Thoracic aorta (tissue), 2 donors: Measurements from ENCODE around the gene STK32B. TPM values are rescaled to one million over a fixed set of nuclear protein-coding genes. Genes with fewer than 3 reads are reported as not detected.

Source experiments
- ATAC-seq: fragments of 150-250 bp; one replicate; pipeline ENCODE4 v1.8.0; 2017; ENCODE audit warnings: low read depth; ENCODE audit not compliant: insufficient number of reproducible peaks, low FRiP score
- DNase-seq: peaks from one replicate; pipeline ENCODE4 v3.0.0-alpha.2; 2020; ENCODE audit warnings: low spot score
- H3K27ac ChIP-seq, 2 donors: fragments of 200-600 bp; sonication (generic); 1 replicate in 1 of 2; 2 replicates in 1 of 2; pipeline ENCODE4 v1.5.1; 2016; ENCODE audit warnings: mild to moderate bottlenecking in 2 of 2, moderate library complexity in 2 of 2
- H3K27me3 ChIP-seq: fragments of 200-600 bp; sonication (generic); replicated peaks from 2 replicates; pipeline ENCODE4 v1.6.0; 2016; ENCODE audit warnings: mild to moderate bottlenecking; ENCODE audit not compliant: insufficient read depth
- H3K36me3 ChIP-seq: fragments of 200-600 bp; sonication (generic); one replicate; pipeline ENCODE4 v1.5.1; 2016
- H3K4me1 ChIP-seq, 2 donors: fragments of 200-600 bp; sonication (generic); 1 replicate in 1 of 2; 2 replicates in 1 of 2; pipeline versions ENCODE4 v1.5.1 to v1.6.0; 2016; ENCODE audit warnings: low read depth in 2 of 2, mild to moderate bottlenecking in 1 of 2; ENCODE audit not compliant: control insufficient read depth in 1 of 2
- H3K4me3 ChIP-seq: fragments of 200-600 bp; sonication (generic); 2 replicates; pipeline ENCODE4 v1.5.1; 2016; ENCODE audit warnings: mild to moderate bottlenecking
- H3K9me3 ChIP-seq: fragments of 200-600 bp; sonication (generic); 2 replicates; pipeline ENCODE4 v1.5.1; 2016
- CTCF ChIP-seq: fragments of 200-600 bp; sonication (generic); IDR thresholded peaks from one replicate; pipeline ENCODE4 v1.5.1; 2019; ENCODE audit warnings: antibody characterized with exemption
- total RNA-seq, 2 donors: library from RNA; depleted of rRNA; stranded (reverse); fragments of >200 nt; gene quantifications; one replicate each; pipeline versions ENCODE4 v1.1.0 to v1.2.3, GENCODE V29; 2016

Gene STK32B
- total RNA-seq, 2 donors from 2014 or later = 4.5 to 7.0 TPM

- Histone ChIP-seq H3K4me1 (peaks cover 19% of the 10 kb centered on the region in 2 donors), H3K4me3 (no peak overlapping the region), H3K27me3 (no peaks in the 10 kb centered on the region), H3K9me3 (no peaks in the 10 kb centered on the region), H3K36me3 (no peaks in the 10 kb centered on the region), H3K27ac (no peak overlapping the region)
- DNase-seq = no peak
- TF ChIP-seq CTCF = no peak
- ATAC-seq = no peak
Measured at GRCh38 chr4:5029447-5029846, 21.8 kb upstream of the STK32B start.

- no peak for TF ChIP-seq CTCF
- DNase-seq (no peak), ATAC-seq (no peak)
- peaks cover 21 to 26% of the 10 kb centered on the region in 2 donors for H3K4me1 ChIP-seq
- H3K27me3 ChIP-seq = no peaks in the 10 kb centered on the region
- no peak overlapping the region for H3K4me3 ChIP-seq
- no peaks in the 10 kb centered on the region for H3K9me3 ChIP-seq
- no peak overlapping the region for H3K27ac ChIP-seq
- no peaks in the 10 kb centered on the region for H3K36me3 ChIP-seq
Measured at GRCh38 chr4:5030221-5030620, 21.1 kb upstream of the STK32B start.

DNA sequence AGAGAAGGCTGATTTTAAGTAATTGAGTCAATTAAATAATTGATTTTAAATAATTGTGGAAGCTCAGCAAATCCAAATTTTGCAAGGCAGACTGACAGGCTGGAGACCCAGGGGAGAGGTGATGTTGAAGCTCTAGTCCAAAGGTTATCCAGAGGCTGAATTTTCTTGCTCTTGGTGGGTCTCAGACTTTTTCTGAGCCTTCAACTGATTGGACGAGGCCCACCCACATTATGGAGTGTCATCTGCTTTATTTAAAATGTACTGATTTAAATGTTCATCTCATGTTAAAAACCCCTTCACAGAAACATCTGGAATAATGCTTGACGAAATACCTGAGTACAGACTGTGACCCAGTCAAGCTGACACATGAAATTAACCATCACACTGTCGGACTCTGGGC lies 20.4 kb upstream of the STK32B start:
- Histone ChIP-seq H3K27ac (no peak overlapping the region), H3K36me3 (no peaks in the 10 kb centered on the region), H3K4me3 (no peak overlapping the region), H3K27me3 (no peaks in the 10 kb centered on the region), H3K4me1 (peaks cover 21 to 30% of the 10 kb centered on the region in 2 donors), H3K9me3 (no peaks in the 10 kb centered on the region)
- ATAC-seq (no peak), DNase-seq (no peak)
- TF ChIP-seq CTCF = no peak

- Histone ChIP-seq H3K27me3 (no peaks in the 10 kb centered on the region), H3K4me1 (peaks cover 26 to 41% of the 10 kb centered on the region in 2 donors), H3K27ac (peak overlapping the region; percentile 35 to 62), H3K4me3 (no peak overlapping the region), H3K36me3 (no peaks in the 10 kb centered on the region), H3K9me3 (no peaks in the 10 kb centered on the region)
- no peak for TF ChIP-seq CTCF
- DNase-seq (no peak), ATAC-seq (no peak)
Measured at GRCh38 chr4:5032813-5033212, 18.5 kb upstream of the STK32B start.

DNA sequence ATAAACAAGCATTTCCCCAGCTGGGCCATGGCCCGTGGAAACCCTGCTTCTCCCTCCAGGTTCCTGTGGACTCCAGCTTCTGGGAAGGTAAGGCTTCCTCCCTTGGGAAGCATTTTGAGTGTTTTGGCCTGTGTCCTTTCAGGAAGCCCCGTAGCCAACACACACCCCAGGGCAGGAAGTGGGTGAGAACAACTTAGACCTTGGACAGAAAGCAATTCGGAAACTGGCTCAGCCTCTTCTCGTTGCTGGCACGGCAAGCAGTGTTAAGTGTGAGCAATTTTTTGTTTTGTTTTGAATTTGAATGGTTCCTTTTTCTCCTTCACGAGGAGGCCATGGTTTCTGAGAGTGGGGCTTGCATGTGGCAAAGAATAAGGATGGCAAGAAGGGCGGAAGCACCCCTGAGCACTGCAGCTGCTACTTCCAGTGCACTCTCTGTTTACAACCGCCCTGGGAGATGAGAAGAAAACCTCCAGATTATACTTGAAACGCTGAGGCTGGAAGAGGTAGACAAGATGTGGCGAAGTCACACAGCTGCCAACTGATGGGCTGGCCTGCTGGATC lies 17.9 kb upstream of the STK32B start:
- ATAC-seq (peak; percentile 31), DNase-seq (no peak)
- H3K9me3 ChIP-seq = no peaks in the 10 kb centered on the region
- no peaks in the 10 kb centered on the region for H3K27me3 ChIP-seq
- H3K36me3 ChIP-seq = no peaks in the 10 kb centered on the region
- H3K27ac ChIP-seq = peak overlapping the region; percentile 35 to 62
- no peak for TF ChIP-seq CTCF
- H3K4me3 ChIP-seq = peak overlapping the region; percentile 18
- H3K4me1 ChIP-seq = peaks cover 29 to 45% of the 10 kb centered on the region in 2 donors
